Muscle layer of duodenum (tissue), 2 donors: ENCODE results near the gene TAOK3.
"Not testable (repeated sequence)": the region's sequence is repeated elsewhere in the genome, so short reads cannot be mapped to it uniquely, and the experiment has no call there.

Experiments used
- H3K27ac ChIP-seq: one replicate; pipeline ENCODE4 v1.7.0; 2013; ENCODE audit warnings: mild to moderate bottlenecking, low read length
- H3K27me3 ChIP-seq: one replicate; pipeline ENCODE4 v1.7.0; 2013; ENCODE audit warnings: low read depth, mild to moderate bottlenecking, control low read depth, low read length
- H3K36me3 ChIP-seq, 2 donors: one replicate each; pipeline ENCODE4 v1.7.0; 2013; ENCODE audit warnings: low read length in 2 of 2, control low read depth in 1 of 2, mild to moderate bottlenecking in 1 of 2; ENCODE audit not compliant: insufficient read depth in 2 of 2, control insufficient read depth in 1 of 2
- H3K4me1 ChIP-seq, 2 donors: one replicate each; pipeline ENCODE4 v1.7.0; 2013; ENCODE audit warnings: low read length in 2 of 2, mild to moderate bottlenecking in 2 of 2, control low read depth in 1 of 2, moderate library complexity in 1 of 2; ENCODE audit not compliant: insufficient read depth in 2 of 2, control insufficient read depth in 1 of 2
- H3K4me3 ChIP-seq, 2 donors: one replicate each; pipeline ENCODE4 v1.7.0; 2013; ENCODE audit warnings: low read length in 2 of 2, low read depth in 1 of 2, mild to moderate bottlenecking in 1 of 2
- H3K9me3 ChIP-seq, 2 donors: one replicate each; pipeline ENCODE4 v1.7.0; 2013; ENCODE audit warnings: low read length in 2 of 2, control low read depth in 1 of 2, mild to moderate bottlenecking in 1 of 2; ENCODE audit not compliant: control insufficient read depth in 1 of 2
- donor health status: healthy.

Gene TAOK3

GRCh38 chr12:118129436-118129835, 243.3 kb downstream of the TAOK3 start:
- not testable (repeated sequence) for H3K27me3 ChIP-seq, H3K27ac ChIP-seq, H3K36me3 ChIP-seq, H3K9me3 ChIP-seq, H3K4me1 ChIP-seq, H3K4me3 ChIP-seq

GRCh38 chr12:118127867-118128266, 244.8 kb downstream of the TAOK3 start:
- Histone ChIP-seq H3K4me1 (no peaks in the 10 kb centered on the region), H3K27ac (no peak overlapping the region), H3K27me3 (no peaks in the 10 kb centered on the region), H3K36me3 (no peaks in the 10 kb centered on the region), H3K4me3 (no peak overlapping the region), H3K9me3 (no peaks in the 10 kb centered on the region)

- no peak overlapping the region for H3K4me3 ChIP-seq
- H3K27ac ChIP-seq, result no peak overlapping the region
- no peaks in the 10 kb centered on the region for H3K9me3 ChIP-seq
- H3K4me1 ChIP-seq, result peaks cover 0 to 1% of the 10 kb centered on the region in 2 donors
- no peaks in the 10 kb centered on the region for H3K36me3 ChIP-seq
- no peaks in the 10 kb centered on the region for H3K27me3 ChIP-seq
Measured at GRCh38 chr12:118126119-118126757, 246.5 kb downstream of the TAOK3 start.

GRCh38 chr12:118125743-118126118, 247.0 kb downstream of the TAOK3 start:
- Histone ChIP-seq H3K27me3 (no peaks in the 10 kb centered on the region), H3K4me3 (no peak overlapping the region), H3K9me3 (no peaks in the 10 kb centered on the region), H3K27ac (no peak overlapping the region), H3K4me1 (peaks cover 0 to 4% of the 10 kb centered on the region in 2 donors), H3K36me3 (no peaks in the 10 kb centered on the region)

GRCh38 chr12:118124333-118124874, 248.3 kb downstream of the TAOK3 start:
- H3K4me3 ChIP-seq, result no peak overlapping the region
- no peaks in the 10 kb centered on the region for H3K27me3 ChIP-seq
- H3K27ac ChIP-seq, result no peak overlapping the region
- H3K36me3 ChIP-seq, result no peaks in the 10 kb centered on the region
- H3K9me3 ChIP-seq, result no peaks in the 10 kb centered on the region
- H3K4me1 ChIP-seq, result peaks cover 0 to 4% of the 10 kb centered on the region in 2 donors

- Histone ChIP-seq H3K27me3 (no peaks in the 10 kb centered on the region), H3K9me3 (no peaks in the 10 kb centered on the region), H3K4me1 (peaks cover 0 to 4% of the 10 kb centered on the region in 2 donors), H3K4me3 (no peak overlapping the region), H3K36me3 (no peaks in the 10 kb centered on the region), H3K27ac (no peak overlapping the region)
Measured at GRCh38 chr12:118122264-118122663, 250.4 kb downstream of the TAOK3 start.

GRCh38 chr12:118120579-118121363, 251.9 kb downstream of the TAOK3 start:
- H3K4me3 ChIP-seq, result no peak overlapping the region

GRCh38 chr12:118119449-118119879, 253.2 kb downstream of the TAOK3 start:
- no peaks in the 10 kb centered on the region for H3K36me3 ChIP-seq
- no peak overlapping the region for H3K4me3 ChIP-seq
- no peaks in the 10 kb centered on the region for H3K27me3 ChIP-seq
- peaks cover 0 to 4% of the 10 kb centered on the region in 2 donors for H3K4me1 ChIP-seq
- no peaks in the 10 kb centered on the region for H3K9me3 ChIP-seq
- no peak overlapping the region for H3K27ac ChIP-seq

More at GRCh38 chr12:118120579-118121363, 251.9 kb downstream of the TAOK3 start:
- Histone ChIP-seq H3K27me3 (no peaks in the 10 kb centered on the region), H3K27ac (no peak overlapping the region), H3K4me1 (peaks cover 0 to 4% of the 10 kb centered on the region in 2 donors), H3K36me3 (no peaks in the 10 kb centered on the region), H3K9me3 (no peaks in the 10 kb centered on the region)

- Histone ChIP-seq H3K9me3 (no peaks in the 10 kb centered on the region), H3K27me3 (no peaks in the 10 kb centered on the region), H3K4me1 (peaks cover 0 to 7% of the 10 kb centered on the region in 2 donors), H3K36me3 (no peaks in the 10 kb centered on the region), H3K4me3 (no peak overlapping the region), H3K27ac (no peak overlapping the region)
Measured at GRCh38 chr12:118109088-118109487, 263.6 kb downstream of the TAOK3 start.

- Histone ChIP-seq H3K36me3 (no peaks in the 10 kb centered on the region), H3K4me1 (peaks cover 0 to 7% of the 10 kb centered on the region in 2 donors), H3K9me3 (no peaks in the 10 kb centered on the region), H3K27me3 (no peaks in the 10 kb centered on the region), H3K4me3 (no peak overlapping the region), H3K27ac (no peak overlapping the region)
Measured at GRCh38 chr12:118107694-118108093, 265.0 kb downstream of the TAOK3 start.

- Histone ChIP-seq H3K36me3 (no peaks in the 10 kb centered on the region), H3K4me3 (no peak overlapping the region), H3K4me1 (peaks cover 0 to 7% of the 10 kb centered on the region in 2 donors), H3K9me3 (no peaks in the 10 kb centered on the region), H3K27ac (no peak overlapping the region), H3K27me3 (no peaks in the 10 kb centered on the region)
Measured at GRCh38 chr12:118107011-118107410, 265.7 kb downstream of the TAOK3 start.
